Endothelial cell of umbilical vein (primary cell): ENCODE measurements around the gene HOXB3. TPM values are rescaled to one million over a fixed set of nuclear protein-coding genes. Genes with fewer than 3 reads are reported as not detected.

Source experiments
- BruUV-seq: library from RNA; stranded (reverse); fragments of 400-500 nt; replicated peaks from 2 replicates; lab custom pipeline; 2021; lab: Mats Ljungman, UMichigan
- CTCF ChIA-PET: fragments of 300-600, 350-600 bp; sonication (Branson Sonifier 250); formaldehyde crosslinking; loops from one replicate; lab custom pipeline; 2021; ENCODE audit warnings: antibody characterized with exemption, inconsistent platforms; lab: Charles Lee
- POLR2A ChIA-PET: fragments of 300-600, 350-600 bp; sonication (Branson Sonifier 250); formaldehyde crosslinking; loops from one replicate; lab custom pipeline; 2021; ENCODE audit warnings: antibody characterized with exemption, inconsistent platforms; lab: Charles Lee
- DNase-seq: peaks from one replicate; pipeline ENCODE4 v3.0.0-alpha.2; 2011; ENCODE audit warnings: low read depth, low spot score
- FAIRE-seq: peaks from 2 replicates; lab custom pipeline; 2011; peaks lifted over from hg19 to GRCh38; lab: Jason Lieb, UNC
- H2AFZ ChIP-seq: 2 replicates; pipeline ENCODE4 v1.6.0; 2012; ENCODE audit warnings: low read depth, low read length, control low read depth, inconsistent platforms
- H3K27ac ChIP-seq: 2 replicates; pipeline ENCODE4 v1.5.1; 2011; ENCODE audit warnings: low read depth, mild to moderate bottlenecking, control low read depth, low read length, moderate library complexity; ENCODE audit not compliant: insufficient read depth
- H3K27me3 ChIP-seq, 2 experiments: 2 replicates each; pipeline versions ENCODE4 v1.6.0 to v1.6.1; 2011; ENCODE audit warnings: low read length in 2 of 2, mixed read lengths in 1 of 2; ENCODE audit not compliant: control insufficient read depth in 2 of 2, insufficient read depth in 2 of 2
- H3K36me3 ChIP-seq, 2 experiments: 2 replicates in 1 of 2; 3 replicates in 1 of 2; pipeline ENCODE4 v1.5.1; 2011; ENCODE audit warnings: low read length in 2 of 2, mild to moderate bottlenecking in 1 of 2, moderate library complexity in 1 of 2; ENCODE audit not compliant: control insufficient read depth in 2 of 2, insufficient read depth in 2 of 2; ENCODE audit errors: extremely low read depth in 1 of 2
- H3K4me1 ChIP-seq: 3 replicates; pipeline ENCODE4 v1.5.1; 2011; ENCODE audit warnings: mild to moderate bottlenecking, low read length; ENCODE audit not compliant: control insufficient read depth, insufficient read depth; ENCODE audit errors: extremely low read depth
- H3K4me2 ChIP-seq: 2 replicates; pipeline ENCODE4 v1.6.1; 2011; ENCODE audit warnings: low read length, control low read depth, mixed read lengths; ENCODE audit not compliant: insufficient read depth
- H3K4me3 ChIP-seq, 3 experiments: fragments of 200-600 bp in 1 of 3; sonication (generic), shearing (Covaris generic) in 1 of 3; replicated peaks in 1 of 3; 2 replicates each; pipeline ENCODE4 v1.5.1; 2011 to 2016; ENCODE audit warnings: control low read depth in 3 of 3, low read length in 3 of 3, mild to moderate bottlenecking in 2 of 3, inconsistent platforms in 1 of 3, low read depth in 1 of 3, moderate library complexity in 1 of 3; ENCODE audit not compliant: insufficient read depth in 1 of 3
- H3K79me2 ChIP-seq: 2 replicates; pipeline ENCODE4 v1.6.0; 2012; ENCODE audit warnings: low read length, inconsistent platforms; ENCODE audit not compliant: control insufficient read depth, insufficient read depth
- H3K9ac ChIP-seq: replicated peaks from 2 replicates; pipeline ENCODE3; 2011; ENCODE audit warnings: low read length, control low read depth; ENCODE audit not compliant: insufficient read depth; ENCODE audit errors: extremely low read depth
- H3K9me1 ChIP-seq: replicated peaks from 3 replicates; pipeline ENCODE4 v1.6.0; 2011; ENCODE audit warnings: mild to moderate bottlenecking, low read length; ENCODE audit not compliant: control insufficient read depth, insufficient read depth; ENCODE audit errors: extremely low read depth
- H3K9me3 ChIP-seq: replicated peaks from 2 replicates; pipeline ENCODE4 v1.5.1; 2012; ENCODE audit warnings: low read length, inconsistent platforms; ENCODE audit not compliant: control insufficient read depth, insufficient read depth
- H4K20me1 ChIP-seq: replicated peaks from 2 replicates; pipeline ENCODE3; 2011; ENCODE audit warnings: mild to moderate bottlenecking, low read length; ENCODE audit not compliant: control insufficient read depth, insufficient read depth; ENCODE audit errors: extremely low read depth
- EZH2 ChIP-seq: IDR thresholded peaks from 2 replicates; pipeline ENCODE4 v1.6.1; 2012; ENCODE audit warnings: borderline replicate concordance, low read depth, mild to moderate bottlenecking, moderate library complexity, low read length, inconsistent platforms; ENCODE audit not compliant: severe bottlenecking
- FOS ChIP-seq: IDR thresholded peaks from 2 replicates; pipeline ENCODE4 v1.6.1; 2011; ENCODE audit warnings: mild to moderate bottlenecking, low read length, moderate library complexity, borderline replicate concordance; ENCODE audit not compliant: insufficient read depth
- MAX ChIP-seq: IDR thresholded peaks from 2 replicates; pipeline ENCODE4 v1.6.1; 2011; ENCODE audit not compliant: insufficient read depth, insufficient read length
- POLR2AphosphoS5 ChIP-seq: IDR thresholded peaks from 2 replicates; pipeline ENCODE4 v1.6.1; 2012; ENCODE audit warnings: low read depth, mild to moderate bottlenecking, control low read depth, low read length, moderate library complexity; ENCODE audit not compliant: insufficient read depth
- dilution Hi-C: fragments of 300-500 bp; cut with MboI; formaldehyde crosslinking; loops from one replicate; pipeline ENCODE4 v1.15.0; 2019; ENCODE audit warnings: low sequenced_read_pairs; ENCODE audit not compliant: extremely low pct_ligation_motif_present
- intact Hi-C: fragments of 100-400 bp; cut with micrococcal nuclease; formaldehyde crosslinking; loops from one replicate; pipeline ENCODE4 v1.10.0; 2022
- polyA plus RNA-seq, 4 experiments: library from polyadenylated mRNA; depleted of rRNA in 3 of 4; stranded (reverse) in 3 of 4; unstranded in 1 of 4; fragments of >200 nt; gene quantifications; 2 replicates each; pipeline versions ENCODE4 v1.2.1 to v1.2.3, GENCODE V29; 2011 to 2012; ENCODE audit warnings: missing spikeins in 1 of 4
- total RNA-seq: library from RNA; stranded (reverse); gene quantifications from 2 replicates; pipeline ENCODE4 v1.2.3, GENCODE V29; 2021

The HOXB3 gene
- total and polyA plus RNA-seq, 2 donors (not counting 3 experiments of a cell fraction or from before 2014, with no cell fraction given): 29.6 to 56.6 TPM

- H3K27ac ChIP-seq: no peak within 1 kb of the TSS
- no peaks in the 10 kb centered on the region for H3K36me3 ChIP-seq
- FAIRE-seq (peak; percentile 76), DNase-seq (peak; percentile 22)
- TF ChIP-seq EZH2 (peak; percentile 33), POLR2AphosphoS5 (no peak)
- H3K9me3 ChIP-seq: no peaks in the 10 kb centered on the region
- intact Hi-C loops: no loop called here
- no TSS peak for BruUV-seq
- H3K4me2 ChIP-seq: peak within 1 kb of the TSS; percentile 82
- H3K4me3 ChIP-seq: peak within 1 kb of the TSS; percentile 40 to 66 (median 64)
- H3K9me1 ChIP-seq: no peaks in the 10 kb centered on the region
- POLR2A ChIA-PET: no interaction called here
- CTCF ChIA-PET: interaction anchor here (0.9 to 3.2 kb wide), 7 partner anchors 10 to 547 kb away, joined by 3 to 73 read pairs (median 4); no protein-coding TSS in a partner anchor
- H4K20me1 ChIP-seq: no peaks in the 10 kb centered on the region
- dilution Hi-C loops: no loop called here
- H3K79me2 ChIP-seq: no peaks in the 10 kb centered on the region
- peaks cover 13% of the 10 kb centered on the region for H3K4me1 ChIP-seq
- peaks cover 72 to 96% of the 10 kb centered on the region in 2 experiments for H3K27me3 ChIP-seq
- peak within 1 kb of the TSS; percentile 38 for H3K9ac ChIP-seq
- H2AFZ ChIP-seq: peak within 1 kb of the TSS; percentile 86
Observed at GRCh38 chr17:48626245-48627117, 36.4 kb upstream of the HOXB3 start, which contains the start of gene HOXB9. Gene HOXB9 (minus strand): TSS chr17:48626358. CDS start chr17:48626269, 89 bp downstream.

GRCh38 chr17:48625495-48626244 lies 35.6 kb upstream of the HOXB3 start:
- peak; percentile 75 for FAIRE-seq
- peak; percentile 35 for DNase-seq
- no peaks in the 10 kb centered on the region for H3K9me1 ChIP-seq
- dilution Hi-C loops (no loop called here), intact Hi-C loops (loop anchor here (1.0 kb wide), 1 partner anchor 11 kb away; no protein-coding TSS in a partner anchor)
- BruUV-seq: no TSS peak
- ChIA-PET CTCF (interaction anchor here (0.7 to 3.2 kb wide), 12 partner anchors 10 to 557 kb away, joined by 3 to 73 read pairs (median 3); no protein-coding TSS in a partner anchor), POLR2A (interaction anchor here (0.6 kb wide), 1 partner anchor 16 kb away, joined by 3 read pairs; no protein-coding TSS in a partner anchor)
- no peaks in the 10 kb centered on the region for H3K79me2 ChIP-seq
- peaks cover 13% of the 10 kb centered on the region for H3K4me1 ChIP-seq
- no peaks in the 10 kb centered on the region for H4K20me1 ChIP-seq
- H3K4me3 ChIP-seq: peak overlapping the region; percentile 40 to 66 (median 64)
- peak overlapping the region; percentile 86 for H2AFZ ChIP-seq
- TF ChIP-seq MAX (no peak), FOS (peak; percentile 11)
- H3K9ac ChIP-seq: peak overlapping the region; percentile 38
- no peaks in the 10 kb centered on the region for H3K9me3 ChIP-seq
- peaks cover 70 to 96% of the 10 kb centered on the region in 2 experiments for H3K27me3 ChIP-seq
- H3K27ac ChIP-seq: no peak overlapping the region
- H3K4me2 ChIP-seq: peak overlapping the region; percentile 82
- no peaks in the 10 kb centered on the region for H3K36me3 ChIP-seq
